GM12873 (cell line): ENCODE data around the gene CCDC149.

Experiments
- CTCF ChIP-seq: IDR thresholded peaks from 2 replicates; pipeline ENCODE4 v1.5.1; 2012; ENCODE audit warnings: low read depth, mild to moderate bottlenecking, moderate library complexity, low read length, control low read depth; ENCODE audit not compliant: insufficient read depth; ENCODE audit errors: missing control alignments

The CCDC149 gene

DNA sequence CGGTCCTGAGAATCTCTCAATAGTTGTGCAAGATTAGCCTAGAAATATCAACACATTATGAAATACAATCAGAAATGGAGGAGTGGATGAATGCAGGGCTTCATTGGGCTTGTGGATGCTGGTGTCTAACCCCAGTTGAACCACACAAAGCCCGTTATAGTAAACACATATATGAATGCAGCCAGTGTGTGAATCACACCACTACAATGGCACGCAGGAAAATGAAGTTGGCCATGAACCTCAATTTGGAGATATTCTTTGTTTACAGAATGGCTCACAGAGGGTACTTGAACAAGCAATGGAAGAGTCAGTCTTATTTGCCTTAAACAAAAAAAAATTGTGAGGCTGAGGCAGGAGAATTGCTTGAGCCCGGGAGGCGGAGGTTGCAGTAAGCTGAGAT, 59.7 kb downstream of the CCDC149 start:
- TF ChIP-seq CTCF: no peak

GRCh38 chr4:24850674-24851073, 62.2 kb downstream of the CCDC149 start:
- TF ChIP-seq CTCF: no peak

DNA sequence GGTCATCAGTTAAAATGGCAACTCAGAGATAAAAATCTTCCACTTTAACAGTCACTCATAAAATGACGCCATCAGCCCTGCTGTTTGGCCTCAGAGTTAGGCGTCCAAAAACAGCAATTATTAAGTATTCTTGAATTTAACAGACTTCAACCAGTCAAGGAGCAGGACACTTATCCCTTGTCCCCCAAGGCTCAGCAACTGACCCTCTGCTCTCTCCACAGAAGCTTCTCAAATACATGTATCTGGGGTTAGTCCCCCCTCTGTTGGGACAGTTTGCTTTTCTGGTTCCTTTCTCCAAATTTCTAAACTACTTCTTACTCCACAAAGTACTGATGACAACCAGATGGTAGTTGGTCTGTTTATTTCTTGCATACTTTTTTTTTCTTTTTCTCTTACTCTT, 63.1 kb downstream of the CCDC149 start:
- TF ChIP-seq CTCF: no peak

- no peak for TF ChIP-seq CTCF
These were observed 63.5 kb downstream of the CCDC149 start for GRCh38 chr4:24849351-24849750.

- TF ChIP-seq CTCF: no peak
These were observed 66.1 kb downstream of the CCDC149 start for GRCh38 chr4:24846716-24847115.

- TF ChIP-seq CTCF: no peak
These were observed 66.9 kb downstream of the CCDC149 start for GRCh38 chr4:24845902-24846301.

- TF ChIP-seq CTCF: no peak
These were observed 67.7 kb downstream of the CCDC149 start for GRCh38 chr4:24845132-24845531.
